GM06990 (cell line): ENCODE results near the gene NAB1.

Experiments
- DNase-seq: peaks from one replicate; pipeline ENCODE4 v3.0.0-alpha.2; 2011; ENCODE audit not compliant: insufficient read length; ENCODE audit errors: extremely low read depth
- H3K27me3 ChIP-seq: replicated peaks from 2 replicates; pipeline ENCODE4 v1.6.0; 2011; ENCODE audit warnings: low read length; ENCODE audit not compliant: control insufficient read depth, insufficient read depth
- H3K36me3 ChIP-seq: 2 replicates; pipeline ENCODE4 v1.5.1; 2011; ENCODE audit warnings: low read length; ENCODE audit not compliant: control insufficient read depth, insufficient read depth
- H3K4me3 ChIP-seq: replicated peaks from 2 replicates; pipeline ENCODE4 v1.5.1; 2011; ENCODE audit warnings: low read depth, mild to moderate bottlenecking, control low read depth, low read length
- CTCF ChIP-seq: IDR thresholded peaks from 2 replicates; pipeline ENCODE4 v1.5.1; 2011; ENCODE audit warnings: low read length, control low read depth, mild to moderate bottlenecking, inconsistent platforms; ENCODE audit not compliant: insufficient read depth, poor library complexity, severe bottlenecking

Gene NAB1

DNA sequence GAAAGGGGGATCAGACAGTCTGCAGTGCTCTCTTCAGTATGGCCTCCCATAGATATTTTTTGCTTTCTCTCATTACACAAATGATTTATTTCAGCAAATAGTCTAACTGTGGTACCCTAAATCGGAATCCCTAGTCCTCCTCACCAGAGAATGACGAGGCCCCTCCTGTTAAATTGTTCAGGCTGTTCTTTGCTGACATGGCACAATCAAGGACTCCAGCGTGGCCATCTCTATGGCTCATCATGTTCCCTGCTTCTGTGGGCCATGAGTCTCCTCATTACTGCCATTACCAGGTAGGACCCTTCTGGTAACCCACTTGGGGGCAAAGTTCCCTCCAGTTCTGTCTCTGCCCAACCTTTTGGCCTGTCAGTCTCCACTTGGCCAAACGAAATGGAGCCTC, 62.2 kb downstream of the NAB1 start:
- DNase-seq = no peak
- no peak for TF ChIP-seq CTCF
- H3K27me3 ChIP-seq = no peaks in the 10 kb centered on the region
- H3K4me3 ChIP-seq = no peak overlapping the region
- H3K36me3 ChIP-seq = no peaks in the 10 kb centered on the region

DNA sequence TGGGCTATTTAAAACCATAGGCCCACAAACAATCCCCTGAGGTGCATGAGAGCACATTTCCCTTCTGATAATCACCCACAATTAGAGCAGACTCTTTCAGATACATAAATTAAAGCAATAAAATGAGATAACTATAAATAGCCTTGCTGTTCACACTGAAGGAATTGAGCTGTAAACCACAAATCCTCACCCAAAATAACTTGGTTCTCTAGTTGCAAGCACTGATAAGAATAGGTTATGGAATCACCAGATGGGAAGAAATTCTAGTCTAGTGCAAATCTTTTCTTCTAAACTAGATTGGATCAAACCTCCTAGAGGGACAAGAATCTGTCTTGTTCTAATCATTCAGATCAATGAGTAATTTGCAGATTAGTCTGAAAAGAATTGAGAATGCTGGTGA, 64.6 kb downstream of the NAB1 start:
- Histone ChIP-seq H3K36me3 (no peaks in the 10 kb centered on the region), H3K4me3 (no peak overlapping the region), H3K27me3 (no peaks in the 10 kb centered on the region)
- TF ChIP-seq CTCF = no peak
- no peak for DNase-seq

DNA sequence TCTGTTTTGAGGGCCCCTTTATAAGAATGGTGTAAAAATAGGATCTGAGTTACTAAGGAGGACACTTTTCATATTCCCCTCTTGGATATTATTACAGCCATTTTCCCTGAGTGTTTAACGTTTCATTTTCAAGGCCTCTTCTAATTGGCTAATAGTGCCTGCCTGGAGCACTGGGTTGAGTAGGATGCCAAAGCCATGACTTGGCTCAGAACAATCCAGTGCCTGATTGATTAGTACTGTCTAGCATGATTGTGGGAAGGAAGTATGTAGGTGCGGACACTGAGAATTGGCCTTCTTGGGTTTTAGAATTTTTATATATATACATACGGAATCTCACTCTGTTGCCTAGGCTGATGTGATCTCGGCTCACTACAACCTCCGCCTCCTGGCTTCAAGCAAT, 66.1 kb downstream of the NAB1 start:
- DNase-seq = no peak
- no peak for TF ChIP-seq CTCF
- Histone ChIP-seq H3K36me3 (no peaks in the 10 kb centered on the region), H3K4me3 (no peak overlapping the region), H3K27me3 (no peaks in the 10 kb centered on the region)

DNA sequence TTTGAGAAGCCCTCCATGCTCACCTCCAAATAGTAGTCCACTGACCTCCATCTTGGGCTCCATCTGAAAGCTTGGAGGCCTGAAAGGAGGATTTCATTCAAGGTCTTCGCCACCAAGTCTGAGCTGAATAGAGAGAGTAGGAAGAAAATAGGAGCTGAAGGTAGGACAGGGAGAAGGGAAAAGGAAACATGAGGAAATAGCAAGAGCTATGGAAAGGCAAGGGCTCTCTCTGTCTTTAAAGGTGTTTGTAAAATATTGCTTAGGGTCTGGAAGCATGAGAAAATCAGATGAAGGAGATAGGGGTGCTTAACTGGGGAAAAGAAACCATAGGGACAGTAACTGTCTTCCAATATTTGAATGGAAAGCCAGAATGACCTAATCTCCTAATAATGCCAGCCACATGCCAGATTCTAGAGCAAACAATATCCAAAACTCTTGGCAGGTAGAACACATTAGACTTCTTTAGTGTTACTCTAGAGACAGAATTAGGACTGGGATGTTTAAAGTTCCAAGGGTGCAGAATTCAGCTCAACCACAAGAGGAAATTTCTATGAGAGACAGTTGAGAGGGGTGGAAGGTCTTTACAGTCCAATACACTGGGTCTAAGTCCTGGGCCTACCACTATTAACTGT, 67.4 kb downstream of the NAB1 start:
- Histone ChIP-seq H3K27me3 (no peaks in the 10 kb centered on the region), H3K4me3 (no peak overlapping the region), H3K36me3 (no peaks in the 10 kb centered on the region)
- TF ChIP-seq CTCF = no peak
- no peak for DNase-seq

DNA sequence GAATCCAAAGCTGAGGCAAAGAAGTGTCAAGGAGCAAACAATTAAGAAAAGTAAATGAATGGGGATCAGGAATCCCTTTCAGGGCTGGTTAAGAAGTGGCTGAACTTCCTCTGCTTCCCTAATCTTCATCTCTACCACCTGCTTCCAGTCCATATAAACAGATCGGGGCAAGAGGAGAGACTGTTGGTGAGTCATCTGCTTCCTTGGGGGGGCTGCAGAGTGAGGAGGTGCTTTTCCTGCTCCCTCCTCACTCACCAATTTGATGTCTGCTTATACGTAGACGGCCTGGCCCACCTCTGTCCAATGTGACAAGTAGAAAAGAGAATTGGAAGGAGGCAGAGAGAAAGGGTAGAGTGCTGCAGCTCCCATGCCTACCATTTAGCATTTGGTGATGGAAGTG, 68.4 kb downstream of the NAB1 start:
- no peak for DNase-seq
- Histone ChIP-seq H3K36me3 (no peaks in the 10 kb centered on the region), H3K27me3 (no peaks in the 10 kb centered on the region), H3K4me3 (no peak overlapping the region)
- no peak for TF ChIP-seq CTCF
